ENCODE results near the gene NFKBIL1.

DNA sequence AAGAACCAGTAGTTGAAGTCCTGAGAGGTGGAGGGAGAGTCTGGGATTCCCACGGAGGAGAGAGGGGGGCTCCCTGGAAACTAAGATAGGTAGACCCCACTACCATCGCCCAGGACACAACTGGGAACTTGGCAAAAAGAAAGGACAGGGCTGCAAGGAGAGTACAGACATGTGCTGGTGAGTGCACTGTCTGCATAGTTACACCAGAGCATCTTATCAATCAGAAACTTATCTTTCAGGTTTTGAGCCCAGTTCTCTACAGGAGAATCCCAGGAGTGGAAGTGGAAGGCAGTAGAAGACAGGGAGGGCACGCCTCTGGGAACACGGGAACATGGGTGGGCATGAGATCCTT lies 12.2 kb downstream of the NFKBIL1 start:
- TF ChIP-seq POLR2AphosphoS5 (IDR thresholded peaks at IDR 0.05; ENCODE audit: insufficient read depth in 1 of 2, low read depth in 1 of 2) = no peak
- no peak for TF ChIP-seq CTCF (IDR thresholded peaks at IDR 0.05)
